HG03108 (cell line): ENCODE data around the gene ACP2.

ENCODE experiments used
- ATAC-seq: cut with Tn5 transposase; IDR thresholded peaks from one replicate; pipeline ENCODE4 v1.9.1; 2021; ENCODE audit warnings: moderate library complexity; ENCODE audit not compliant: unreplicated experiment

Gene ACP2

DNA sequence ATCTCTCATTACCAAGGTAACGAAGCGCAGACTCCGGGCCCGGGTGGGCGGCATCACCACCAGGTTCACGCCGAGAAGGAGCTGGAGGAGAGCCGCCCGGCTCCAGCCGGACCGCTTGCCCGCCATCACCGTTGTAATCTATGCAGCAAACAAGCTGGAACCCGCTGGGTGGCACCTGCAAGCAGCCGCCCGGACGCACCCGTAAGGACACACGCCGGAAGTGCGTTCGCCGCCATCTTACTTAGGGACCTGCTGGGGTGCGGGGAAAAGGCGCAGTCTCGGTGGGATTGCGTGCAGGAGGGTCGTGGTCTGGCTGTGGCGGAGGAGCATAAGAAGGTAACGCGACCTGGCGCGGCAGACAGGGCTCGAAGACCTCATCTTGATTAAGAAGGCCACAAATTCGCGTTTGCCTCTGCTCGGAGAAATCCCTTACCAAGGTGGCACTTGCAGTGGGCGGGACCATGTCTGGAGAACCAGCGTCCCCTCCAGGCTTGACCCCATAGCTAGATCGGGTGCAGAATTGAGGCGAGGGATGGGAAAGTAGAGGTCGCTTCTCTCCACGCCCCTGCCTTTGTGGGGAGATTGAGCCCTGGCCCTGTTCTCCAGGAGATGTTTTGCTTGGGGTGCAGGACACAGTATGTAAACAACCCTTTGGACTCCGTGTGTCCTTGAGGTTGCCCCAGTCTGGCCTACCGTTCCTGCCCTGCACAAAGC is at the start of gene ACP2:
Gene ACP2 (minus strand): TSS at position 151 of the 714 bp plus-strand sequence. CDS start 25 bp downstream, at position 126.
- peak; percentile 92 for ATAC-seq

- ATAC-seq = no peak
Observed at GRCh38 chr11:47296045-47296444, 47.4 kb upstream of the ACP2 start.

- no peak for ATAC-seq
Observed at GRCh38 chr11:47295385-47295784, 46.8 kb upstream of the ACP2 start.

- no peak for ATAC-seq
Observed at GRCh38 chr11:47289856-47290255, 41.2 kb upstream of the ACP2 start.

DNA sequence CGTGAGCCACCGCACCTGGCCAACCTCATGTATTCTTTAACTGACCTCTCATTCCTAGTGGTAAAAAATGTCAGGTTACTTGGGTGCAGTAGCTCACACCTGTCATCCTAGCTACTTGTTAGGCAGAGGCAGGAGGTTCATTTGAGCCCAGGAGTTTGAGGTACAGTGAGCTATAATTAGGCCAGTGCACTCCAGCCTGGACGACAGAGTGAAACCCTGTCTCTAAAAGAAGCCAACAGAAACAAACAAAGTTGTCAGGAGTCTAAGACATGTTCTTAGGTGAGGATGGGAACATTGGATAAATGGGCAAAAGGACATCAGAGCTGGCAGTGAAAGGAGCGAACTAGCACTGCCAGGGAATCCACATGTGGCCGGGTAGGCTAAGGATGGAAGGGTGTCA is 39.5 kb upstream of the ACP2 start:
- no peak for ATAC-seq

- ATAC-seq = no peak
Observed at GRCh38 chr11:47285969-47286770, 37.6 kb upstream of the ACP2 start.

DNA sequence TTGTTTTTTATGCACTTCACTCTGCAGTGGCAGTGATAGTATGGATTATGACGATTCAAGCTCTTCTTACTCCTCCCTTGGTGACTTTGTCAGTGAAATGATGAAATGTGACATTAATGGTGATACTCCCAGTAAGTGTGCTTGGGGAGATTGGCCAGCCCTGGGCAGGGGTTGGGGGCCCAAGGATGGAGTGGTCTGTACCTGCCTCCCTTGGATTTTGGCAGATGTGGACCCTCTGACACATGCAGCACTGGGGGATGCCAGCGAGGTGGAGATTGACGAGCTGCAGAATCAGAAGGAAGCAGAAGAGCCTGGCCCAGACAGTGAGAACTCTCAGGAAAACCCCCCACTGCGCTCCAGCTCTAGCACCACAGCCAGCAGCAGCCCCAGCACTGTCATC is 35.5 kb upstream of the ACP2 start:
- no peak for ATAC-seq

DNA sequence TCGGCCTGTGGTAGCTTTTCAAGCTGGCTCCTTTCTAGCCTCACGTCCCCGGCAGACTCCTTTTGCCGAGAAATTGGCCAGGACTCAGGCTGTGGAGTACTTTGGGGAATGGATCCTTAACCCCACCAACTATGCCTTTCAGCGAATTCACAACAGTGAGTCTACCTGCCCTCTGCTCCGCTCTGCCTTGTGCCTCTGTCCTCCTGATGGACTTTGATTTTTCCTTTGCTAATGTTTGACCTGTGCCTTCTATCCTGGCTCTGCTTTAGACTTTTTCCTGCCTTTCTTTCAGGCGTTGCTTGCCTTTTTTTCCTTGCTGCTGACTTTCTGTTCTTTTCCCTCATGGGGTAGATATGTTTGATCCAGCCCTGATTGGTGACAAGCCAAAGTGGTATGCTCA is 33.8 kb upstream of the ACP2 start:
- ATAC-seq = no peak

DNA sequence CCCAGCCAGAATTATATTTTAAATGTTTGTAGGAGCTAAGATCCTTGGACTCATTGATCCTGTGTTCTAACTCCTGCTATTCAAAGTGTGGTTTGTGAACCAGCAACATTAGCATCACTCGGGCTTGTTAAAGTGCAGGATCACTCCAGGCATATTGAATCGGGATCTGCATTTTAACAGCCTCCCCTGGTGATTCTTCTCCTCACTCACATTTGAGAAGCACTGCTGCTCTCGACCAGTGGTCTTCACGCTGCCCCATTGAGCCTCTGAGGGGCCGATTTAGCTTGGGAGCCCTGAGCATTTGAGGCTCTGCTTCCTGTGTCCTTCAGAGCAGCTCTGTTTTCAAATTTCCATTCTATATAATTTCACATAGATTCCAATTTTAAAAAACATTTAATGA is 32.2 kb upstream of the ACP2 start:
- no peak for ATAC-seq

GRCh38 chr11:47280099-47280498 is 31.5 kb upstream of the ACP2 start:
- ATAC-seq = no peak

DNA sequence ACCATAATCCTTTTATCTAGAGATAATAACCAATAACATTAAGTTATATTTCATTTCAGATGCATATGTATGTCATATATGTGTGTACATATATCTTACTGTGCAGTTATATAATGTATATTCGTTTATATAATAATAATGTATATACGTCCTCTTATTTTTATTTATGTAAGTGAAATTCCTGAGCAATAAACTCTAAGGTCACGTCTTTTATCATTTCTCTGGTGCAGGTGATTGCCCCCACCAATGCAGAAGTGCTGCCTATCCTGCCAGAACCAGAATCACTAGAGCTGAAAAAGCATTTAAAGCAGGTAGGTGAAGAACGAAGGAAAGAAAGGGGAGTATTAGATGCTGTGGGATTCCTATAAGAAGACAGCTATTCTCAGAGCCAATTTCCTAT is 30.2 kb upstream of the ACP2 start:
- no peak for ATAC-seq

GRCh38 chr11:47278058-47278457 is 29.4 kb upstream of the ACP2 start:
- ATAC-seq = no peak

- ATAC-seq = no peak
Observed at GRCh38 chr11:47276923-47277322, 28.3 kb upstream of the ACP2 start.

DNA sequence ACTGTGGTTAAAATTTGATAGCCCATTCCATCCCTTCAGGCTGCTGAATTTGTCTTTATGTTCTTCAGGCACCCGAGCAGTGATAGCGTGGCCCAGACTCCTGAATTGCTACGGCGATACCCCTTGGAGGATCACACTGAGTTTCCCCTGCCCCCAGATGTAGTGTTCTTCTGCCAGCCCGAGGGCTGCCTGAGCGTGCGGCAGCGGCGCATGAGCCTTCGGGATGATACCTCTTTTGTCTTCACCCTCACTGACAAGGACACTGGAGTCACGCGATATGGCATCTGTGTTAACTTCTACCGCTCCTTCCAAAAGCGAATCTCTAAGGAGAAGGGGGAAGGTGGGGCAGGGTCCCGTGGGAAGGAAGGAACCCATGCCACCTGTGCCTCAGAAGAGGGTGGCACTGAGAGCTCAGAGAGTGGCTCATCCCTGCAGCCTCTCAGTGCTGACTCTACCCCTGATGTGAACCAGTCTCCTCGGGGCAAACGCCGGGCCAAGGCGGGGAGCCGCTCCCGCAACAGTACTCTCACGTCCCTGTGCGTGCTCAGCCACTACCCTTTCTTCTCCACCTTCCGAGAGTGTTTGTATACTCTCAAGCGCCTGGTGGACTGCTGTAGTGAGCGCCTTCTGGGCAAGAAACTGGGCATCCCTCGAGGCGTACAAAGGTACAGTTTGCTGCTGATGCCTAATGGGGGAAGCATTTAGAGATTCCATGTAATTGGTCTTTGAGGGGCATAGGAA is 26.1 kb upstream of the ACP2 start:
- no peak for ATAC-seq

DNA sequence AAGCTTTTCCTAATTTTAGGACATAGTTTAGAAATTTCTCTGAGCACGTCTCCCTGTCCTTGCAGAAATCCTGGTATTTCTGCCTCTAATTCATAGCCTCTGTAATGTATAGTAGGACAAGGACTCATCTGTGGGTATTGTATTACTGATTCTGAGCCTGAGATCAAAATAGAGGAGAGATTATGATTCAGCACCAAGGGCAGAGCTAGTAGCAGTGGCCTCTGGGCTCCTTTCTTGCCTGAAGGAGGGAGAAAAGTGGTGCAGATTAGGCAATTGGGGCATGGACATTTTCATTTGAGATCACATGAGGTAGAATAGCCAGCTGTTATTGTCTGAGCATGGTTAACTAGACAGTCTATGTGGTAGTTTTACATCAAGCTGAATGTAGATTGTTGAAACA is 24.1 kb upstream of the ACP2 start:
- no peak for ATAC-seq

DNA sequence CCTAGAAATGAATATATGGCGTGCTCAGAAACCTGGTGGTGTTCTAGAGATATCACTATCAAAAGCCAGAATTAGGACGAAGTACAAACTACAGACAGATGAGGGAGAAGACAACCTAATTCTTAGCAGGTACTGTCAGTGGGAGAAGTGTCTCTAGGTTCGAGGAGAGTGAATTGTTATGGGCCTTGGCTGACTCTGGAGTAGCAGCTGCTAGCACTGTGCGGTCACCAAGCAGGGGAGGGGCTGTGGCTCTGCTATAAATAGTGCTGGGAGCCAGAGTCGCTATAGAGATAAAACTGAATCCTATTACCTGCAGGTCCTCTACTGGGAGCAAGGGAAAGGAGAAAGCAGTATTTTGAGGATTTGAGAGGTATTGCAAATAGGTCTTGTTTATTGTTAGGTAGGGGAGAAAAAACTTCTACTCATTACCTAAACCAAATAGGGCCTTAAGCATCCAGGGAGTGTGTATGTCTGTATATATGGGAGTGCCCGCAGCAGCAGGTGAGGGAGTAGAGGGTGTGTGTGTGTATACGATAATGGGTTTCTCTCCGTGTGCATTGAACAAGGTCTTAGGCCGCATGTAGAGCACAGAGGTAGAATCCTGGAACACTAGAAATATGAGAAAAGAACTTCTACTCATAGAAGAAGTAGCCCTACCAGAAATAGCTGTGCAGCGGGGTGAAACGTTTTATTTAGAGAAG is 23.5 kb upstream of the ACP2 start:
- ATAC-seq = no peak

DNA sequence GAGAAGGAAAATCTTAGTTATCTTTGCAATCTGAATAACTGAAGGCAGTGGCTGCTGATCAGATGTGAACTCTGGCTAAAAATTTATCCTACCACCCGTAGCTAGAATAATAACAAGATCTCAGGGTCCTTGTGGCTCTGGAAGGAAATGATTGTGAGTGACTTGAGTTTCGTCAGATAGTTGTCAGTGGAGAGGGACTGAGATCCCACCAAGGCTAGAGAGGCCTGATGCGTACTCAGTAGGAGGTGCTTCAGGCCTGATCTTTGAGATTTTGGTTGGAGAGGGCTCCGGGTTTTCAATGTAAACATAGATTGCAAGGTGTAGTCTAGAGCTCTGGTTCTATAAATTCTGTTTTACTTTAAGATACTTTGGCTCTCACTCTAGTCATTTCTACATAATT is 22.7 kb upstream of the ACP2 start:
- no peak for ATAC-seq

DNA sequence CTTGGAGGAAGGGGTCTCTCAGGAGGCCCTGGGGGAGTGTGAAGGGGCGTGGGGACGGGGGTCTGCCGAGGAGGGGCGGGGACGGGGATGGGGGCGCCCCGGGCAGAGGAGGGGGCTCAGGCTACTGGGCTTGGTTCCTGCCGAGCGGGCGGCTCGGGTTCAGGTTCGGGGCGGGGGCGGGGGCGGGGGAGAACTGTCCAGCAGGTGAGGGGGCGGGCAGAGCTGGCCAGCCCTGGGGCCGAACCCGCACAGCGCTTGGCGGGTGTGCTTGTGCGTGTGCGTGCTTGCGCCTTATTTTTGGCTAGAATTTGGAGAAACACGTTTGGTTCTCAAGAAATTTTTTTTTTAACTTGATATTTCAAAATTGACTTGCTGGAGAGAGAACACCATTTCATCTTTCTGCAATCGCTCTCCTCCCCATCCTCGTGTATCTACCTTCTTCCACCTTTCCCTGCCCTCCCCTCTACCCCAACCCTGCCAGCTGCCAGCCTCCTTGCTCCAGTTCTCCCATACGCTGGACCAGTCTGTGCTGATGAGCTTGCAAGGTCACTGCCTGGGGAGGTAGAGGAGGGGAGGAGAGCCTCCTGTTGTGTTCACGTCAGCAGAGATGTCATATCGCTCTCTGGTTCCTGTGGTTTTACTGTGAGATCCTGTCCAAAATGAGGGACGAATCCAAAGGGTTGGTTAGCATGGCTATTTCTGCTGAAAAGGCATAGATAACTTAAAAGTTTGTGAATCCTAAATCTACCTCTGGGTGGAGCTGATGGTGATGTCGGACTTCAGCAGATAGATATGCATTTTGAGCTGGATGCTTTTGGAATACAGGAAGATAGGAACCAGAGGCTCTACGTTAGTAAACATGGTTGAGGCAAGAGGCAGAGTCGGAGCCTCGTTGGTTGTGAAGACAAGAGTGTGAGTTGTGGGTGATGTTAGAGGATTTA is 22.0 kb upstream of the ACP2 start:
- ATAC-seq = no peak

DNA sequence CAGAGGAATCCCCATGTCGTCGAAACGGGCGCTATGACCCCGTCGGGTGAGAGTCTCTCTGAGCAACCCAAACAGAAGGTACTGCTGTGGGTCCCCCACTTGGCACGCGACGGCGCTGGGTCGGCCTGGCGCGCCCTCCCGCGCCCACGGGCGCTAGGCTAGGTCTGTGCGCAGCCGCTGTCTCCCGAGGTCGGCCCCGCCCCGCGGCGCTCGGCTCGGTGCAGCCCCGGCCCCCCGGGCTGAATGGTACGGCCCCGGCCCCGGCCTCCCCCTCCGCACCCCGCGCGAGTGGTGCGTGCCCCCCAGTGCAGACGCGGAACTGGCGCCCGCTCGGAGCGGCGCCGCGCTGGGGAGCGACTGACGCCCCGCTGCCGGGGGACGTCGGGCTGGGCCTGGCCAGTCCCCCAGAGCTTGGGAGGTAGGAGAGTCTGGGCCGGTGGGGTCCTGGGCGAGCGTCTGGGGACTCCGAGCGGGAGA is 21.3 kb upstream of the ACP2 start, which contains the start of gene MADD:
Gene MADD (plus strand): TSS at position 305 of the 477 bp plus-strand sequence.
- ATAC-seq = peak; percentile 69
